SU-DHL-6 (cell line): ENCODE results near the gene LSP1.

Source experiments
- H2AFZ ChIP-seq: fragments of 200-600 bp; sonication (generic); 2 replicates; pipeline ENCODE4 v1.6.1; 2014; ENCODE audit warnings: low read depth, mild to moderate bottlenecking, moderate library complexity, mixed read lengths, antibody characterized with exemption, low read length; ENCODE audit not compliant: severe bottlenecking
- H3F3A ChIP-seq: fragments of 200-600 bp; shearing (Covaris generic); 2 replicates; pipeline ENCODE4 v1.6.0; 2016; ENCODE audit warnings: antibody characterized with exemption, mild to moderate bottlenecking; ENCODE audit not compliant: insufficient read depth
- H3K27ac ChIP-seq: fragments of 200-600 bp; sonication (generic); 2 replicates; pipeline ENCODE4 v1.5.1; 2016; ENCODE audit warnings: low read depth, mild to moderate bottlenecking, low read length, moderate library complexity, mixed read lengths
- H3K27me3 ChIP-seq: fragments of 200-600 bp; sonication (generic), shearing (Covaris generic); 2 replicates; pipeline ENCODE4 v1.6.0; 2014; ENCODE audit warnings: mild to moderate bottlenecking, low read length
- H3K36me3 ChIP-seq: fragments of 200-600 bp; sonication (generic); 2 replicates; pipeline ENCODE4 v1.6.1; 2014; ENCODE audit warnings: mild to moderate bottlenecking, low read length, mixed read lengths
- H3K4me2 ChIP-seq: fragments of 300-600, 200-600 bp; shearing (Covaris generic), sonication (generic); 2 replicates; pipeline ENCODE4 v1.6.0; 2014; ENCODE audit warnings: low read length, low read depth, mild to moderate bottlenecking; ENCODE audit not compliant: poor library complexity, severe bottlenecking
- H3K4me3 ChIP-seq: fragments of 200-600 bp; sonication (generic); 2 replicates; pipeline ENCODE4 v1.5.1; 2014; ENCODE audit warnings: antibody characterized with exemption, low read length, mild to moderate bottlenecking, mixed read lengths; ENCODE audit not compliant: insufficient read depth, poor library complexity, severe bottlenecking
- H3K79me2 ChIP-seq: fragments of 200-600 bp; sonication (generic); 2 replicates; pipeline ENCODE4 v1.6.1; 2014; ENCODE audit warnings: mild to moderate bottlenecking, low read length, moderate library complexity; ENCODE audit not compliant: insufficient read depth
- H3K9ac ChIP-seq: fragments of 200-600 bp; sonication (generic); 2 replicates; pipeline ENCODE4 v1.7.0; 2014; ENCODE audit warnings: mild to moderate bottlenecking, low read length
- H3K9me2 ChIP-seq: fragments of 200-600 bp; sonication (generic); replicated peaks from 2 replicates; pipeline ENCODE4 v1.6.1; 2014; ENCODE audit warnings: low read length; ENCODE audit not compliant: insufficient read depth
- H3K9me3 ChIP-seq: fragments of 200-600 bp; sonication (generic); 2 replicates; pipeline ENCODE4 v1.6.1; 2014; ENCODE audit warnings: low read length, mixed read lengths; ENCODE audit not compliant: insufficient read depth
- H4K20me1 ChIP-seq: fragments of 200-600 bp; sonication (generic); 2 replicates; pipeline ENCODE4 v1.6.1; 2014; ENCODE audit warnings: low read depth, mild to moderate bottlenecking, antibody characterized with exemption, low read length, moderate library complexity, mixed read lengths
- CTCF ChIP-seq: fragments of 200-600 bp; sonication (generic); IDR thresholded peaks from one replicate; pipeline ENCODE4 v1.5.1; 2017; ENCODE audit warnings: antibody characterized with exemption, mild to moderate bottlenecking, low read length, moderate library complexity; ENCODE audit not compliant: insufficient read depth, poor library complexity, severe bottlenecking
- EZH2phosphoT487 ChIP-seq: fragments of 200-600 bp; sonication (generic), shearing (Covaris generic); conservative IDR thresholded peaks from 2 replicates; pipeline ENCODE4 v1.6.1; 2018; ENCODE audit warnings: mild to moderate bottlenecking, antibody characterized with exemption, low read length, moderate library complexity, mixed read lengths

The LSP1 gene

GRCh38 chr11:1906611-1907423 is 53.9 kb downstream of the LSP1 start:
- Histone ChIP-seq H3K79me2 (no peaks in the 10 kb centered on the region), H3K27me3 (no peaks in the 10 kb centered on the region), H4K20me1 (no peaks in the 10 kb centered on the region), H3K9me2 (no peaks in the 10 kb centered on the region), H3F3A (no peaks in the 10 kb centered on the region), H3K27ac (no peak overlapping the region), H3K36me3 (no peaks in the 10 kb centered on the region), H3K9me3 (no peaks in the 10 kb centered on the region), H3K4me2 (no peak overlapping the region), H3K9ac (no peak overlapping the region), H3K4me3 (no peak overlapping the region), H2AFZ (no peak overlapping the region)
- TF ChIP-seq EZH2phosphoT487 (no peak), CTCF (no peak)

- H3F3A ChIP-seq, result no peaks in the 10 kb centered on the region
- H3K27me3 ChIP-seq, result no peaks in the 10 kb centered on the region
- no peaks in the 10 kb centered on the region for H3K79me2 ChIP-seq
- no peaks in the 10 kb centered on the region for H3K9me2 ChIP-seq
- no peak overlapping the region for H3K4me3 ChIP-seq
- H4K20me1 ChIP-seq, result no peaks in the 10 kb centered on the region
- TF ChIP-seq EZH2phosphoT487 (no peak), CTCF (no peak)
- H3K9ac ChIP-seq, result no peak overlapping the region
- no peak overlapping the region for H3K27ac ChIP-seq
- H3K4me2 ChIP-seq, result no peak overlapping the region
- no peak overlapping the region for H2AFZ ChIP-seq
- H3K9me3 ChIP-seq, result no peaks in the 10 kb centered on the region
- H3K36me3 ChIP-seq, result no peaks in the 10 kb centered on the region
Observed at GRCh38 chr11:1908618-1909017, 55.7 kb downstream of the LSP1 start.

- no peaks in the 10 kb centered on the region for H3K9me2 ChIP-seq
- no peak overlapping the region for H3K27ac ChIP-seq
- H3K9ac ChIP-seq, result no peak overlapping the region
- no peaks in the 10 kb centered on the region for H3K36me3 ChIP-seq
- H3K4me3 ChIP-seq, result no peak overlapping the region
- no peaks in the 10 kb centered on the region for H3K27me3 ChIP-seq
- no peak overlapping the region for H2AFZ ChIP-seq
- TF ChIP-seq EZH2phosphoT487 (no peak), CTCF (no peak)
- H3F3A ChIP-seq, result no peaks in the 10 kb centered on the region
- no peak overlapping the region for H3K4me2 ChIP-seq
- H3K9me3 ChIP-seq, result no peaks in the 10 kb centered on the region
- H3K79me2 ChIP-seq, result no peaks in the 10 kb centered on the region
- H4K20me1 ChIP-seq, result no peaks in the 10 kb centered on the region
Observed at GRCh38 chr11:1909524-1909923, 56.6 kb downstream of the LSP1 start.
